GM12801 (cell line): ENCODE data around the gene JAG2.

ENCODE experiments used
- TF ChIP-seq, protein P1 (sequence below): IDR thresholded peaks from one replicate; pipeline ENCODE4 v1.5.1; 2011; ENCODE audit warnings: control low read depth; ENCODE audit not compliant: insufficient read length; ENCODE audit errors: extremely low read depth

The JAG2 gene

DNA sequence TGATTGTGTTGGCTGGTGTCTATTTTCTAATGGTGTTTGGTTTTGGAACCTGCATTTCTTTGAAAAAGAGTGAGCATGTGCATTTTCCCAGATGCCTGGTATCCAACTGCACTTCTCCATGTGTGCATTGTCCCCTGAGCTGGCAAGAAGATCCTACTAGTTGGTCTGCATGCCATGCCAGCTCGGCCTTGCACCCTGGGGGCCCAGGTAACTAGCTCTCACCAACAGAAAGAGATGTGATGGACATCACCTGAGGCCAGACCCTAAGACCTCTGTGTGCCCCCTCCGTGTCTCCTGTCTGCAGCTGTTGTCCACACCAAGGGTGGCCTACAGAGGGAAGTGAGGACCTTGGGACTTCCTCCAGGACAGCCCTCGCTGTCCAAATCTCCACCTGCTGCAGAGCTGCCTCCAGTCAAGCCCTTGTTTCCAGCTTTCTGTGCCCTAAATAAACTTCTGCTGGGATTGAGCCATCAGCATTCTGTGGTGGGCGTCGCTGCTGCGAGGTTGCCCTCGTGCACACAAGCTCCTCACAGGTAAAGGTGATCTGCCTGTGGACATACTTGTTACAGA, 73.3 kb downstream of the JAG2 start:
- TF ChIP-seq, protein P1, sequence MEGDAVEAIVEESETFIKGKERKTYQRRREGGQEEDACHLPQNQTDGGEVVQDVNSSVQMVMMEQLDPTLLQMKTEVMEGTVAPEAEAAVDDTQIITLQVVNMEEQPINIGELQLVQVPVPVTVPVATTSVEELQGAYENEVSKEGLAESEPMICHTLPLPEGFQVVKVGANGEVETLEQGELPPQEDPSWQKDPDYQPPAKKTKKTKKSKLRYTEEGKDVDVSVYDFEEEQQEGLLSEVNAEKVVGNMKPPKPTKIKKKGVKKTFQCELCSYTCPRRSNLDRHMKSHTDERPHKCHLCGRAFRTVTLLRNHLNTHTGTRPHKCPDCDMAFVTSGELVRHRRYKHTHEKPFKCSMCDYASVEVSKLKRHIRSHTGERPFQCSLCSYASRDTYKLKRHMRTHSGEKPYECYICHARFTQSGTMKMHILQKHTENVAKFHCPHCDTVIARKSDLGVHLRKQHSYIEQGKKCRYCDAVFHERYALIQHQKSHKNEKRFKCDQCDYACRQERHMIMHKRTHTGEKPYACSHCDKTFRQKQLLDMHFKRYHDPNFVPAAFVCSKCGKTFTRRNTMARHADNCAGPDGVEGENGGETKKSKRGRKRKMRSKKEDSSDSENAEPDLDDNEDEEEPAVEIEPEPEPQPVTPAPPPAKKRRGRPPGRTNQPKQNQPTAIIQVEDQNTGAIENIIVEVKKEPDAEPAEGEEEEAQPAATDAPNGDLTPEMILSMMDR, result no peak

DNA sequence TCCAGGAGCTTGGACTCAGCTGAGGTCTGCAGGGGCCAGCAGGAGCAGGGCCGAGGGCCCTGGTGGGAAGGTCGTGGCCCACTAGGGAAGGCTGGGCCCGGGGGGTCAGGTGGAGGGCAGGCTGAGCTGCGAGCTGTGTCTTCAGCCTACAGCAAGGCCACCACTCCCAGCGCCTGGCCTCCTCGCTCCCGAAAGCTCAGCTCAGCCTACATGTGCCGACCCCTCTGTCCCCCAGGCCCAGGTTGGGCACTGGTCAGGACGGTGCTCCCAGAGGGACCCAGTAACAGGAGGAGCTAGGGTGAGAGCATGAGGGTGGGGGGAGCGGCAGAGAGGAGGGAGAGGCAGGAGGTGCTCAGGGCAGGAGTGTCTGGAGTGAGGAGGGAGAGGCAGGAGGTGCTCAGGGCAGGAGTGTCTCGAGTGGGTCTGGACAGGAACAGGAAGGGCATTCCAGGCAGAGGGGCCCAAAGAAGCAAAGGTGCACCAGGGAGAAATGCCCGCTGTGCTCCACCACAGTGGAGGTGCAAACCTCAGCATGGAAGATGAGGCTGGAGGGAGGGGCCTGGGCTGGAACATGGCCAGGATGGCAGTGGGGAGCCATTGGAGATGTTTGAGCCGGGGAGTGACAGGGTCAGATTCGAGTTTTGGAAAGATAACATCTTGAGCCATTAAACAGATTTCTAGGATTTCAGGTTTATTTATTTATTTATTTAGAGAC, 74.2 kb downstream of the JAG2 start:
- TF ChIP-seq, protein P1, result no peak

DNA sequence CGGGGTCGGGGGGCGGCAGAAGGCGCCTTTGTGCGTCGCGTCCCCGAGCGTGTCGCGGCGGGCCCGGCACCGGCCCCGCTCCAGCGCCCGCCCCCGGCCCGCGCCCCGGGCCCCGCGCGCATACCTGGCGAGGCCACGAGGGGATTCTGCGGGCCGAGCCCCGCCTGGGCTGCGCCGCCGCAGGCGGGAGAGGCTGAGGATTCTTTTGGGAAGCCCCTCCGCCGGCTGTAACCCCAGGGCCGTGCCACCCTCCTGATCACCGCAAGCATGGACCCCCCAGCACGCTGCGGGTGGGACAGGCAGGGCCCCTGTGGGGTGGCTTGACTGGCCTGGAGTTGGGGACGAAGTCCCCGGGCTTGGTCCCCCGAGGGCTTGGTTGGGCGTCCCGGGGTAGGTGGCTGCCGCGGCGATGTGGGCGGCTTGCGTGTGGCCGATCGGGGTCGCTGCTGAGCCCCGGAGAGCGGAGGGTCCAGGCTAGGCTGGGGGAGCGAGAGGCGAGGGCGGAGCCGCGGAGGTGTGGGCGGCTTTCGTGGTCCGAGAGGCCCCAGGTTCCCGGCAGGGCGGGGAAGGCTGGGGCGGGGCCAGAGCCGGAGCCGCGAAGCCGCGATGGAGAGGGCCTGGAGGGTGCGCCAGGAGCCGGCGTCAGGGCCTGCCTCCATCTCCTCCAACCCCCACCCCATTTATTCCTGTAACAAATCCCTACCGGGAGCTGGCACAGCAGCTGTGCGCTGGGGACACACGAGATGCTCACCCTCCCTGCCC, 75.0 kb downstream of the JAG2 start:
- TF ChIP-seq, protein P1, result no peak

DNA sequence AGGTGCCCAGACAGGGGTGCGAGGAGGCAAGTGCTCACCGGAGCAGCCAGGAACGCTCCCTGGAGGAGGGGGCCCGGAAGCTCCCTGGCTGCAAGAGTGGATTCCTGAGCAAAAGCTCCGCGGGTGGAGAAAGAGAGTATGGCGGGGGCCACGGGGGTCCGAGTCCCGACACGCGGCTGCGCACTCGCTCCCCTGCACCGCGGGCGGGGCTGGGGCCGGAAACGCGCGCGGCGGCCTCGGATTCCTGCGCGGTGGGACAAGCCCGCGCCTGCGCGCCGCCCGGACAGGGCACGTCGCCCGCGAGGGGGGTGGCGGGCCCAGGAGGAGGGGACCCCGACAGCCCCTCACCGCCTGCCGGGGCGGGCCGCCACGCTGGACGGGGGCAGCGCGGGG, 75.5 kb downstream of the JAG2 start:
- TF ChIP-seq, protein P1, result no peak

DNA sequence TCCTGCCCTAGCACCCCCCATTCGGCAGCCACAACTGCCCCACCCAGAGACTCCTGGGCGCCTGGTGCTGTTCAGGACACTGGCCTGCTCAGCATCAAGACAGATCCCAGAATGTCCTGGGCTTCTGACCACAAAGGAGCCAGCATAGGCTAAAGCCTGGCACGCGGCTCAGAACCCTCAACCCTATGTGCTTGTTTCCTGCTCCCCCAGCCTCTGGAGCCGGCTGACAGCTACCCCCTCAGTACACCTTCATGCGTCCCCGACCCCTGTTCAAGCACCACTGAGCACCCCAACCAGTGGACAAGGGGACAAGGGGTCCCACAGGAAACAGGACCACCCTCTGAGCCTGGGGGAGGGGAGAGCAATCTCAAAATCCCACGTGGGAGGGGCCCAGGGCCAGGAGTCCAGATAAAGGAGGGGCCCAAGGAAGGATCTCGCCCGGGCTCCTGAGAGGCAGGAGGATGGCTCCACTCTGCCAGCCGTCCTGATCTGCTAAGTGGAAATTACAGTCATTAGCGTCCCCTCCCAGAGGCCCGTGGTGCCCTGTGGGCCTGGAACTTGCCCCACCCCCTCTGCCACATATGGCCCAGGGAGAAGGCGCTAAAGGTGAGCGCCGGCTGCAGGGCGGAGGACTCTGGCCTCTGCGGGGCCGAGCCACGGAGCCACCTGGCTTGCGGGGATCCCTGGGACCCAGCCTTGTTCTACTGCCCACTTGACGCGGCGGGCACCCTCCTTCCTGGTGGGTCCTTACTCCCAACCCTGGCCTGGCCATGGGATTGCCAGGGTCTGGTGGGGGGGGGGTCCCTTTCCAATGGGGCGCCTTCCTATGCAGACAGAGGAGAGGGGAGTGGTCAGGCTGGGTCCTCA, 76.2 kb downstream of the JAG2 start:
- TF ChIP-seq, protein P1, result no peak

DNA sequence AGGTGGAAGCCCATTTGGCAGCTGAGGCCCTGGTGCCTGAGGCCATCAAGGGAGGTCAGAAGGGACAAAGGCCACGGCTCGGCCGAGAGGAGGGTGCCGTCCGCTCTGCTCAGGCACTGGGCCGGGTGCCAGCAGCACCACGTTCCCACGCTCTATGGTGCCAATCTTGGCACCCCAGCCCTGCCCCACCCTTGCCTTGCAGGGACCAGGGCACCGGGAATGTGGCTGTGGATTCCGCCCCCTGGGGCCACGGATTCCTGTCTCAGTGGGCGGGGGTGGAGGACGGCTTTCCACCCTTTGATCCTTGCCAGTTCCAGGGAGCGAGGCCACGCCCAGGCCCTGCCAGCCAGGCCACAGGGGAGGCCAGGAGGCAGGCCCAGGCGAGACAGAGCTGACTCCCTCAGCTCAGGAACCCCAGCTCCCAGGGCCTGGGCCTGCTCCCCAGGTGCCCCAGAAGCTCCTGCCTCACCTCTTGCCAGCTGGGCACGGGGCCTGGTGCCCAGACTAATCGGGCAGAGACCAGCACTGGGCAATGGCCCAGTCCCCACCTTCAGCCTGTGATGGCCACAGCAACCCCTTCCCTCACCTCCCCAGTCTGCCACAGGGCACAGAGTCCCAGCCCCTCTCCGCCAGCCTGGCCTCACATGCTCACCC, 76.9 kb downstream of the JAG2 start:
- TF ChIP-seq, protein P1, result no peak

DNA sequence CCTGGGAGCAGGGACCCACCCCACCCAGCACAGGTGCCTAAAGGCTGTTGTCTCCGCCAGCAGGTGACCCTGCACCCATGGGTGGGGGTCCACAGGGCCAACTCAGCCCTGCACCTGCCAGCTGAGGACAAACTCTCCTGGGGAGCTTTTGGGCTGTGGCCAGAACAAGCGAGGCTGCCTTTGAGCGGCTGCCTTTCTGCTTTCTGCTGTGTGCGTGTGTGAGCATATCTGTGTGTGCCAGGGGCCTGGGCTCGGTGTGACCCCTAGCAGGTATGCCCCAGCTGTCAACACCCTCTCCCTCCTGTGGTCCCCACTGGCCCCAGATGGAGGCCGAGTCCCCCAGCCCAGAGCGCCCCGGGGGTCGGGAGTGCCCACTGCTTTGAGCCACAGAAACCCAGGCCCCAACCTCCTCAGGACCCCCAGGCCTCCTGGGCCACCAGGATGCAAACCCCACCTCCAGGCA, 77.5 kb downstream of the JAG2 start:
- TF ChIP-seq, protein P1, result no peak
